ENCODE data around the gene ITPKC. TPM values are rescaled to one million over a fixed set of nuclear protein-coding genes. Genes with fewer than 3 reads are reported as not detected.

Gene ITPKC
- total and polyA plus RNA-seq, 2 experiments from 2014 or later, result 5.3 to 12.6 TPM

- Mint-ChIP-seq H3K27ac (no peak overlapping the region), H3K4me1 (peaks cover 3% of the 10 kb centered on the region), H3K27me3 (ENCODE audit: insufficient read depth, low read depth, poor library complexity) (peaks cover 4% of the 10 kb centered on the region), H3K9me3 (no peaks in the 10 kb centered on the region), H3K4me3 (no peak overlapping the region), H3K36me3 (ENCODE audit: low read depth) (peaks cover 48% of the 10 kb centered on the region)
- Histone ChIP-seq H3K27me3 (ENCODE audit: insufficient read depth) (no peaks in the 10 kb centered on the region), H3F3A (replicated peaks; ENCODE audit: low read depth) (no peaks in the 10 kb centered on the region), H4K20me1 (replicated peaks; ENCODE audit: insufficient read depth) (no peaks in the 10 kb centered on the region), H2AFZ (no peak overlapping the region), H3K4me1 (ENCODE audit: insufficient read depth) (peaks cover 3% of the 10 kb centered on the region; the same call in 1 of the 2 replicates), H3K4me3 (no peak overlapping the region), H3K36me3 (ENCODE audit: insufficient read depth) (peaks cover 22% of the 10 kb centered on the region), H3K27ac (ENCODE audit: low read depth) (no peak overlapping the region), H3K4me2 (no peak overlapping the region), H3K9me2 (ENCODE audit: insufficient read depth) (no peaks in the 10 kb centered on the region), H3K79me2 (replicated peaks; ENCODE audit: insufficient read depth) (no peaks in the 10 kb centered on the region; the same call in 1 of the 2 replicates)
- TF ChIP-seq EZH2phosphoT487 (IDR thresholded peaks at IDR 0.05; ENCODE audit: unreplicated experiment) (no peak), STAT1 (IDR thresholded peaks at IDR 0.05; ENCODE audit: unreplicated experiment) (no peak), NANOG (IDR thresholded peaks at IDR 0.05; ENCODE audit: borderline replicate concordance) (no peak)
- ATAC-seq (no peak), DNase-seq (ENCODE audit: low spot score) (no peak)
These were observed 7.1 kb upstream of the ITPKC start for GRCh38 chr19:40709817-40710216.

GRCh38 chr19:40713939-40714338, 3.0 kb upstream of the ITPKC start:
- DNase-seq (ENCODE audit: low spot score) (no peak), ATAC-seq (no peak)
- Mint-ChIP-seq H3K4me3 (peak overlapping the region; percentile 60), H3K36me3 (ENCODE audit: low read depth) (peaks cover 34% of the 10 kb centered on the region), H3K4me1 (peaks cover 17% of the 10 kb centered on the region), H3K9me3 (no peaks in the 10 kb centered on the region), H3K27ac (peak overlapping the region; percentile 96), H3K27me3 (ENCODE audit: insufficient read depth, low read depth, poor library complexity) (peaks cover 8% of the 10 kb centered on the region)
- H3F3A ChIP-seq (replicated peaks; ENCODE audit: low read depth), result peaks cover 15% of the 10 kb centered on the region; the same call in 1 of the 2 replicates
- H3K4me2 ChIP-seq, result peak overlapping the region; percentile 95; the same call in 1 of the 2 replicates
- H3K27me3 ChIP-seq (ENCODE audit: insufficient read depth), result no peaks in the 10 kb centered on the region
- H4K20me1 ChIP-seq (replicated peaks; ENCODE audit: insufficient read depth), result peaks cover 3% of the 10 kb centered on the region; the same call in 1 of the 2 replicates
- H3K27ac ChIP-seq (ENCODE audit: low read depth), result no peak overlapping the region
- H3K4me1 ChIP-seq (ENCODE audit: insufficient read depth), result peaks cover 14% of the 10 kb centered on the region
- no peak overlapping the region for H2AFZ ChIP-seq
- peaks cover 19% of the 10 kb centered on the region for H3K36me3 ChIP-seq (ENCODE audit: insufficient read depth)
- H3K4me3 ChIP-seq, result no peak overlapping the region
- H3K79me2 ChIP-seq (replicated peaks; ENCODE audit: insufficient read depth), result peaks cover 18% of the 10 kb centered on the region
- H3K9me2 ChIP-seq (ENCODE audit: insufficient read depth), result no peaks in the 10 kb centered on the region
- TF ChIP-seq REST (IDR thresholded peaks at IDR 0.05; ENCODE audit: unreplicated experiment) (no peak), STAT1 (IDR thresholded peaks at IDR 0.05; ENCODE audit: unreplicated experiment) (no peak), CTCF (conservative IDR thresholded peaks at IDR 0.05; ENCODE audit: low read depth in 2 of 2) (no peak), ETS1 (IDR thresholded peaks at IDR 0.05) (no peak), NANOG (IDR thresholded peaks at IDR 0.05; ENCODE audit: borderline replicate concordance) (no peak), ZNF331 (CRISPR knock-in tag; IDR thresholded peaks at IDR 0.05; ENCODE audit: low read depth) (no peak), ZNF462 (CRISPR knock-in tag; IDR thresholded peaks at IDR 0.05) (no peak), JUNB (IDR thresholded peaks at IDR 0.05; ENCODE audit: unreplicated experiment) (no peak)

Data from GM23338 (cell line).